PFSK-1 (cell line): Measurements from ENCODE around the gene TAOK3.

Experiments
- FOXP2 ChIP-seq: optimal IDR thresholded peaks from 2 replicates; pipeline ENCODE3; 2011; ENCODE audit warnings: borderline replicate concordance, control low read depth, inconsistent platforms; ENCODE audit not compliant: insufficient read depth; ENCODE audit errors: extremely low read length, extremely low read depth
- POLR2AphosphoS5 ChIP-seq: IDR thresholded peaks from 2 replicates; pipeline ENCODE4 v1.6.1; 2012; ENCODE audit warnings: low read depth, mild to moderate bottlenecking, control low read depth, low read length, moderate library complexity
- SIN3A ChIP-seq: IDR thresholded peaks from 2 replicates; pipeline ENCODE4 v1.6.1; 2012; ENCODE audit warnings: mild to moderate bottlenecking, low read length, moderate library complexity, borderline replicate concordance; ENCODE audit not compliant: insufficient read depth
- TAF1 ChIP-seq: IDR thresholded peaks from 2 replicates; pipeline ENCODE4 v1.6.1; 2012; ENCODE audit warnings: low read length, control low read depth, borderline replicate concordance; ENCODE audit not compliant: insufficient read depth
- TF ChIP-seq, protein P1 (sequence below), 2 experiments: IDR thresholded peaks; 2 replicates each; pipeline versions ENCODE4 v1.6.1 to v1.8.0; 2011 to 2012; ENCODE audit warnings: low read depth in 2 of 2, low read length in 2 of 2, control low read depth in 1 of 2, inconsistent platforms in 1 of 2, mild to moderate bottlenecking in 1 of 2, moderate library complexity in 1 of 2; ENCODE audit not compliant: insufficient read depth in 1 of 2

The TAOK3 gene

DNA sequence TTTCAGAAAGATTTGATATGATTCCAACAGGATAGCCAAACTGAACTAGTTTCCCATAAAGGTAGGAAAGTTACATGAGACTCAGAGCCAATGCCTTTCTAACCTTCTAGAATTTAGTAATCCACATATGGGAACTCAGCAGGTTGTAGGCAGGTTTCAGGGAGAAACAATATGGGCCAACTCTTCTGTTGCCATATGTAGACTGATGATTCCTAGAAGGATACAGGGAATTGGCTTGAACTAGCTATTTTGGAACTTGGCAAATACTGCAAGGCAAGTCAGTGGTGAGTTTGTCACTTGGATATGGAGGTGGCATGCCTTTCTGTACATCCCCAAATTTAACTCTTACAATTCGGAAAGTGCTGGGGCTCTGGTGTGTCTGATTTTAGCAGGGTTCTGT, 19.1 kb upstream of the TAOK3 start:
- TF ChIP-seq, protein P1, sequence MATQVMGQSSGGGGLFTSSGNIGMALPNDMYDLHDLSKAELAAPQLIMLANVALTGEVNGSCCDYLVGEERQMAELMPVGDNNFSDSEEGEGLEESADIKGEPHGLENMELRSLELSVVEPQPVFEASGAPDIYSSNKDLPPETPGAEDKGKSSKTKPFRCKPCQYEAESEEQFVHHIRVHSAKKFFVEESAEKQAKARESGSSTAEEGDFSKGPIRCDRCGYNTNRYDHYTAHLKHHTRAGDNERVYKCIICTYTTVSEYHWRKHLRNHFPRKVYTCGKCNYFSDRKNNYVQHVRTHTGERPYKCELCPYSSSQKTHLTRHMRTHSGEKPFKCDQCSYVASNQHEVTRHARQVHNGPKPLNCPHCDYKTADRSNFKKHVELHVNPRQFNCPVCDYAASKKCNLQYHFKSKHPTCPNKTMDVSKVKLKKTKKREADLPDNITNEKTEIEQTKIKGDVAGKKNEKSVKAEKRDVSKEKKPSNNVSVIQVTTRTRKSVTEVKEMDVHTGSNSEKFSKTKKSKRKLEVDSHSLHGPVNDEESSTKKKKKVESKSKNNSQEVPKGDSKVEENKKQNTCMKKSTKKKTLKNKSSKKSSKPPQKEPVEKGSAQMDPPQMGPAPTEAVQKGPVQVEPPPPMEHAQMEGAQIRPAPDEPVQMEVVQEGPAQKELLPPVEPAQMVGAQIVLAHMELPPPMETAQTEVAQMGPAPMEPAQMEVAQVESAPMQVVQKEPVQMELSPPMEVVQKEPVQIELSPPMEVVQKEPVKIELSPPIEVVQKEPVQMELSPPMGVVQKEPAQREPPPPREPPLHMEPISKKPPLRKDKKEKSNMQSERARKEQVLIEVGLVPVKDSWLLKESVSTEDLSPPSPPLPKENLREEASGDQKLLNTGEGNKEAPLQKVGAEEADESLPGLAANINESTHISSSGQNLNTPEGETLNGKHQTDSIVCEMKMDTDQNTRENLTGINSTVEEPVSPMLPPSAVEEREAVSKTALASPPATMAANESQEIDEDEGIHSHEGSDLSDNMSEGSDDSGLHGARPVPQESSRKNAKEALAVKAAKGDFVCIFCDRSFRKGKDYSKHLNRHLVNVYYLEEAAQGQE (IDR thresholded peaks at IDR 0.05; ENCODE audit: insufficient read depth in 1 of 2, low read depth in 2 of 2, low read length in 2 of 2), result no peak
- TF ChIP-seq TAF1 (no peak), POLR2AphosphoS5 (no peak), FOXP2 (no peak), SIN3A (no peak)

- no peak for TF ChIP-seq SIN3A
- TF ChIP-seq, protein P1 (IDR thresholded peaks at IDR 0.05; ENCODE audit: insufficient read depth in 1 of 2, low read depth in 2 of 2, low read length in 2 of 2), result no peak
- no peak for TF ChIP-seq FOXP2
- TF ChIP-seq POLR2AphosphoS5, result no peak
- TF ChIP-seq TAF1, result no peak
Measured at GRCh38 chr12:118391424-118391823, 18.7 kb upstream of the TAOK3 start.

DNA sequence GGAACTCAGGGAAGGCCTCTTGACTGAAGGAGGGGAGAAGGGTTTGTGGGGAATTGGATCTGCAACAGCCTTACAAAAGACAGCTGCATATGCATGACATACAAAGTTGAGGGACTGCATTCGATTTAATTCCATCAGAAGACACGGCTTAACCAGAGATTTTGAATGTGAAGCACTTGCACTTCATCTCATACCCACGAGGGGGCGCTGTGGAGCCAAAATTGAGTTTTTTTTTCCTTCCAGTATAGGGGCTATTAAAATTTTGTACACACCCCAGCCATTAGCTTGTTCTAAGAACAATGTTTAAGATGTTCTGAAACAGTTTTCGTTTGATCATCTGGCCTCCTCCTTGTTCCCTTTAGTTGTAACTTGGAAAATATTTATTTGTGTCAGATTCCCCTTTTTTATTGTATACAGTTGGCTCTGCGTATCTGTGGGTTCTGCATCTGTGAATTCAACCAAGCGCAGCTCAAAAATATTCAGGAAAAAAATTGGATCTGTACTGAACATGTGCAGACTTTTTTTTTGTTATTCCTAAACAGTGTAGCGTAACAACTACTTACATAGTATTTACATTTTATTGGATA, 5.3 kb upstream of the TAOK3 start:
- TF ChIP-seq SIN3A, result no peak
- TF ChIP-seq, protein P1 (IDR thresholded peaks at IDR 0.05; ENCODE audit: insufficient read depth in 1 of 2, low read depth in 2 of 2, low read length in 2 of 2), result no peak
- TF ChIP-seq TAF1, result no peak

DNA sequence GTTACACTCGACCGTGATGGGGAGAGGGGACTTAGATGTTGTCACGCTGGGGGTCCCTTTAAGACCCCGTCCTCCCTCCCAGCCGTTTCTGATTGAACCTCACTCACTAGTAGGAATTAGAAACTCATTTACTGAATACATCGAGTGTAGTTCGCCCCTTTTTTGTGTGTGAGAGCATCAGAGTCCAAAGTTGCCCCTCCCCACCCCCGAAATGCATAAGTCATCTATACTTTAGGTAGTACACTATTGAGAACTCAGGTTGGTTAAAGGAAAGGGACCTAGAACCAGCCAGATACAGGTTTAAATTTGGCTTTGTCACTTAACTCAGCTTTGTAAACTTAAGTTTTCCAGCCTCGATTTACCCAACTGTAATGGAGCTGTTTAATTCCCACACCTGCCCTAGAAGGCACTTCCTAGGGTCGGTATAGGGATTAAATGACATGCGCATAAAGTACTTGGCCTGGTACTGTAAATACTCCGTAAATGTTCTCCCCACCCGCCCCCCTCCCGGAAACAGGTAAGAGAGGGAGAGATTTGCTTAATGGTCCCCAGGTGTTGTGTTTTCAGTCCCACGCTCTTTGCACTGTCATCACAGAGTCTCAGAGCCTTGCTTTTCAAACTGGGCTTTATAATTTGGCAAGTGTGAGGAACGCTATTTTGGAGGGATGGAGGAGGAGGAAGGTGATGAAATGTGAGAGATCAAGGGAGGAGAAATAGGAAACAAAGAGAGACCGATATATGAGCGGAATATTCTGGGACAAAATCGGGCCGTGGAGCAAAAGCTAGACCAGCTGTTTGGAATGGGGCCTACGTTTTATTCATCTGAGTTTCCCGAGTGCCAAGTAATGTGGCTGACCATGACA, 4.5 kb upstream of the TAOK3 start:
- TF ChIP-seq SIN3A (no peak), TAF1 (no peak), POLR2AphosphoS5 (no peak), FOXP2 (no peak)
- TF ChIP-seq, protein P1 (IDR thresholded peaks at IDR 0.05; ENCODE audit: insufficient read depth in 1 of 2, low read depth in 2 of 2, low read length in 2 of 2), result no peak
